Muscle layer of duodenum (tissue), 2 donors: ENCODE results near the gene ARHGAP35.
"Not testable (repeated sequence)": the region's sequence is repeated elsewhere in the genome, so short reads cannot be mapped to it uniquely, and the experiment has no call there.

Source experiments
- H3K27ac ChIP-seq: one replicate; pipeline ENCODE4 v1.7.0; 2013; ENCODE audit warnings: mild to moderate bottlenecking, low read length
- H3K27me3 ChIP-seq: one replicate; pipeline ENCODE4 v1.7.0; 2013; ENCODE audit warnings: low read depth, mild to moderate bottlenecking, control low read depth, low read length
- H3K36me3 ChIP-seq, 2 donors: one replicate each; pipeline ENCODE4 v1.7.0; 2013; ENCODE audit warnings: low read length in 2 of 2, control low read depth in 1 of 2, mild to moderate bottlenecking in 1 of 2; ENCODE audit not compliant: insufficient read depth in 2 of 2, control insufficient read depth in 1 of 2
- H3K4me1 ChIP-seq, 2 donors: one replicate each; pipeline ENCODE4 v1.7.0; 2013; ENCODE audit warnings: low read length in 2 of 2, mild to moderate bottlenecking in 2 of 2, control low read depth in 1 of 2, moderate library complexity in 1 of 2; ENCODE audit not compliant: insufficient read depth in 2 of 2, control insufficient read depth in 1 of 2
- H3K4me3 ChIP-seq, 2 donors: one replicate each; pipeline ENCODE4 v1.7.0; 2013; ENCODE audit warnings: low read length in 2 of 2, low read depth in 1 of 2, mild to moderate bottlenecking in 1 of 2
- H3K9me3 ChIP-seq, 2 donors: one replicate each; pipeline ENCODE4 v1.7.0; 2013; ENCODE audit warnings: low read length in 2 of 2, control low read depth in 1 of 2, mild to moderate bottlenecking in 1 of 2; ENCODE audit not compliant: control insufficient read depth in 1 of 2
- donor health status: healthy.

The ARHGAP35 gene

DNA sequence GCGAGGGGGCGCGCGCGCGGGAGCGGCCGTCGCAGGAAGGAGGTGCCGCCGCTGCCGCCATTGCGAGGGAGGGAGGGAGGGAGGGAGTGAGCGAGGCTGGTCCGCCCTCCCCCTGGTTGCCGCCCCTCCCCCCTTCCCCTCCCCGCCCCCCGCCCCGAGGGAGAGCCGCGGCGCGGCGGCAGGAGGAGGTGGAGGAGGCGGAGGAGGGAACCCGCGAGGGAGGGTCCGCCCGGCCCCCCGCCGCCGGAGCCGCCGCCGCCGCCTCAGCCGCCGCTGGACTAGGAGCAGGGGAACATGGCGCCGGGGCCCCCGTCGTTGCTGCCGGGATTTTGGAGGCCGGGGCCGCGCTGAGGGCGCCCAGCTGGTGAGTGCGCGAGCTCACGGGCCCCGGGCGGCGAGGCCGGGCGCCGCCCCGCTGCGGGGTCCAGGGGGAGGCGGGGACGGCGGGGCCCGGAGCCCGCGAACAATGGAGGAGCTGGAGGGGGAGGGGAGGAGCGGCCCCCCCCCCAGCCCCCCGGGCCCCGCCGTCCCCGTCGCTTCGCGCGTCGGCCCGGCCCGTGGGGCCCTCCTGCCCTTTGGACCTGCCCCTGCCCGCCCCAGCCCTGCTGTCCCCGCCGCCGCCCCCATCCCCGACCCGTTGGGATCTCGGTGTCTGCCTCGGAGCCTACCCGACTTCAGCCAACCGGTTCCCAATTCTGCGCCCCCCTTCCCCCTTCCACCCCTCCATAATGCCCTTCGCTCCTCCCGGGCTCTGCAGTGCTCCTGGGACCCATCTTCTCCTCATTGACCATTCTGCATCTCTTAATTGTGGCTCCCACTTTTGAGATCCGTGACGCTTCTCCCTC is at the start of gene ARHGAP35:
ARHGAP35 (plus strand) TSS at position 152 of the 845 bp plus-strand sequence. CDS start 57,679 bp downstream, outside the sequence.
- peaks cover 13 to 58% of the 10 kb centered on the region in 2 donors for H3K4me1 ChIP-seq
- H3K9me3 ChIP-seq: no peaks in the 10 kb centered on the region
- peaks cover 0 to 8% of the 10 kb centered on the region in 2 donors for H3K36me3 ChIP-seq
- H3K27ac ChIP-seq: peak within 1 kb of the TSS; percentile 62
- no peaks in the 10 kb centered on the region for H3K27me3 ChIP-seq
- peak within 1 kb of the TSS; percentile 82 to 94 for H3K4me3 ChIP-seq

GRCh38 chr19:46812977-46813838 is 47.6 kb upstream of the ARHGAP35 start:
- peaks cover 0 to 8% of the 10 kb centered on the region in 2 donors for H3K4me1 ChIP-seq
- no peak overlapping the region for H3K4me3 ChIP-seq
- no peaks in the 10 kb centered on the region for H3K9me3 ChIP-seq
- no peak overlapping the region for H3K27ac ChIP-seq
- no peaks in the 10 kb centered on the region for H3K36me3 ChIP-seq
- H3K27me3 ChIP-seq: no peaks in the 10 kb centered on the region

DNA sequence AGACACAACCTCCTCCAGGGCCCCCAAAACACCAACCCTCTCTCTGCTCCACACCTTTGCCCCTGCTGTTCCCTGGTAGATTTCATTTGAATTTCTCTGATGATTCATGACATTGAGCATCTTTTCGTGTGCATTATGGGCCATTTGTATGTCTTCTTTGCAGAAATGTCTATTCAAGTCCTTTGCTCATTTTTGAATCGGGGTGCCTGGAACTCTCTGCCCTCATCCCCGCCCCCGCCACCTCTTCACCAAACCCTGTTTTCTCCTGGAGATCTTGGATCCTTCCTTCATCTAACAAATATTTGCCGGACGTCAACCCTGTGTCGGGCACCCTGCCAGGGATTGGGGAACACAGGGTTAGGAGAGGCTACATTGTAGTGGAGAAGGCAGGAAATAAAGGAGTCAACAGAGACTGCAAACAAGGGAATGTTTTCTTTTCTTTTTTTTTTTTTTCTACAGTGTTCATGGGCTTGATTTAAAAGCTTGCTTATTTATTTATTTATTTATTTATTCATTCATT is 46.9 kb upstream of the ARHGAP35 start:
- Histone ChIP-seq H3K4me1 (peaks cover 0 to 8% of the 10 kb centered on the region in 2 donors), H3K9me3 (no peaks in the 10 kb centered on the region), H3K4me3 (no peak overlapping the region), H3K27me3 (no peaks in the 10 kb centered on the region), H3K36me3 (no peaks in the 10 kb centered on the region), H3K27ac (no peak overlapping the region)

- Histone ChIP-seq H3K36me3 (no peaks in the 10 kb centered on the region), H3K27me3 (no peaks in the 10 kb centered on the region), H3K4me3 (no peak overlapping the region), H3K4me1 (peaks cover 0 to 10% of the 10 kb centered on the region in 2 donors), H3K27ac (no peak overlapping the region), H3K9me3 (no peaks in the 10 kb centered on the region)
Measured at GRCh38 chr19:46815833-46816627, 44.8 kb upstream of the ARHGAP35 start.

DNA sequence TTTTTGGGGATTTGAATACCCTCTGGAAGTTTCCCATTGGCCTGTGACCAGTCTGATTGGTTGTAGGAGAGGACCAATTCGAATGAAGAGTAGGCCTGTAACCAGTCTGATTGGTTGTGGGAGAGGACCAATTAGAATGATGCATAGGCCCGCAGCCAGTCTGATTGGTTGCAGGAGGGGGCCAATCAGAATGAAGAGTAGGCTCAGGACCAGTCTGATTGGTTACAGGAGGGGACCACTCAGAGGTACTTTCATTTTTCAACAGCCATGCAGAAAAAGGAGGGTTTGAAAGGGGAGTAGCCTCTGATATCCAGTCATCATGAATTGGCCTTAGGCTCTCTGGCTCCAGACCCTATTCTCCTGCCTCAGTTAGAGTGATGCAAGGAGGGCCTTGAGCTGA is 42.0 kb upstream of the ARHGAP35 start:
- no peaks in the 10 kb centered on the region for H3K9me3 ChIP-seq
- H3K36me3 ChIP-seq: no peaks in the 10 kb centered on the region
- peaks cover 0 to 5% of the 10 kb centered on the region in 2 donors for H3K4me1 ChIP-seq
- no peak overlapping the region for H3K27ac ChIP-seq
- H3K4me3 ChIP-seq: no peak overlapping the region
- no peaks in the 10 kb centered on the region for H3K27me3 ChIP-seq

DNA sequence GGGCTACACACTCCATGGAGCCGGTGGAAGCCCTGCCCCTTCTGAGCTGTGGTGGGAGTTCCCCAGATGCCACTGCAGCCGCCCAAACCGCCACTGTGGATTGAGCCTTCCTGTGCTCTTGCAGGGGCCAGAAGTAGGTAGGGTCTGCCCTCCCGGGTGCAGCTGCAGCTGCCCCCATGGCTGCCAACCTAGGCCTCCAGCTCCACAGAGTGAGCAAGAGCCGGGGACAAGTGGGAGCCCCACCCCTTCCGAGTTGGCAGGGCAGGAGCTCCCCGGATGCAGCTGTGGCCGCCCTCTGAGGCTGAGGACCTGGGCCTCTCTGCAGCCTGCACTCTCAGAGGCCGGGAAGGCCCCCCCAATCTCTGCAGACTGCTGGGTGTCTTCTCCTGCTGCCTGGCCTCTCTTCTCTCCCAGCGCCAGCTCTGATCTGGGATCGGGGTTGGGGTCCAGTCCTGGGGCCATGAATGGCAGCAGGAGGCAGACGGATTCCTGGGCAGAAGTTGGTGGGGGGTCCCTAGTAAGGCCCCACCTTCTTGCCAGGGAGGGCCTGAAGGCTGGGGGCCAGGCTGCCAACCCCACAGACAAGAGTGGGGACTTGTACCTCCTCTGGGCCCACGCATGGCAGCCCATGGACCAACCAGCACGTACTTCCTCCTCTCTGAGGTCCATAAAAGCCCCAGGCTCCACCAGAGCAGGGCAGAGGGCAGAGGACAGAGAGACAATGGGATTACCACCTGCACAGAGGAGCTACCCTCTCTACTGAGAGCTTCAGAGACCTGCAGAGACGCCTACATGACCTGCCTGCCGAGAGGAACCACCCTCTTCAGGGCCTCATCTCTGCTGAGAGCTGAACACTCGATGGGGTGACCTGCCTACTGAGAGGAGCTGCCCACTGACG is 39.0 kb upstream of the ARHGAP35 start:
- Histone ChIP-seq H3K4me3 (no peak overlapping the region), H3K27me3 (no peaks in the 10 kb centered on the region), H3K36me3 (no peaks in the 10 kb centered on the region), H3K4me1 (peaks cover 0 to 2% of the 10 kb centered on the region in 2 donors), H3K9me3 (no peaks in the 10 kb centered on the region), H3K27ac (no peak overlapping the region)

DNA sequence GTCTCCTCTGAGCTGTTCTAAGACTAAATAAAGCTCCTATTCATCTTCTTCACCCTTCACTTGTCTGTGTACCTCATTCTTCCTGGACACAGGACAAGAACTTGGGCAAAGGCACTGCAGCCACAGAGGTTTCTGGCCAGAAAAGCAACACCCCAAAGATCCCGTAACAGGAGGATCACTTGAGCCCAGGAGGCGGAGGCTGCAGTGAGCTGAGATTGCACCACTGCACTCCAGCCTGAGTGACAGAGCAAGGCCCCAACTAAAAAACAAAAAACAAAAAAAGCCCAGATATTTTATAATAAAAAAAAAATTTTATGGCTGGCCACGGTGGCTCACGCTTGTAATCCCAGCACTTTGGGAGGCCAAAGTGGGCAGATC is 38.4 kb upstream of the ARHGAP35 start:
- H3K27me3 ChIP-seq, H3K4me1 ChIP-seq, H3K4me3 ChIP-seq, H3K36me3 ChIP-seq, H3K27ac ChIP-seq, H3K9me3 ChIP-seq: not testable (repeated sequence)

- Histone ChIP-seq H3K27ac (no peak overlapping the region), H3K4me3 (no peak overlapping the region), H3K4me1 (peaks cover 0 to 2% of the 10 kb centered on the region in 2 donors), H3K9me3 (no peaks in the 10 kb centered on the region), H3K36me3 (no peaks in the 10 kb centered on the region), H3K27me3 (no peaks in the 10 kb centered on the region)
Measured at GRCh38 chr19:46823049-46823448, 37.7 kb upstream of the ARHGAP35 start.

DNA sequence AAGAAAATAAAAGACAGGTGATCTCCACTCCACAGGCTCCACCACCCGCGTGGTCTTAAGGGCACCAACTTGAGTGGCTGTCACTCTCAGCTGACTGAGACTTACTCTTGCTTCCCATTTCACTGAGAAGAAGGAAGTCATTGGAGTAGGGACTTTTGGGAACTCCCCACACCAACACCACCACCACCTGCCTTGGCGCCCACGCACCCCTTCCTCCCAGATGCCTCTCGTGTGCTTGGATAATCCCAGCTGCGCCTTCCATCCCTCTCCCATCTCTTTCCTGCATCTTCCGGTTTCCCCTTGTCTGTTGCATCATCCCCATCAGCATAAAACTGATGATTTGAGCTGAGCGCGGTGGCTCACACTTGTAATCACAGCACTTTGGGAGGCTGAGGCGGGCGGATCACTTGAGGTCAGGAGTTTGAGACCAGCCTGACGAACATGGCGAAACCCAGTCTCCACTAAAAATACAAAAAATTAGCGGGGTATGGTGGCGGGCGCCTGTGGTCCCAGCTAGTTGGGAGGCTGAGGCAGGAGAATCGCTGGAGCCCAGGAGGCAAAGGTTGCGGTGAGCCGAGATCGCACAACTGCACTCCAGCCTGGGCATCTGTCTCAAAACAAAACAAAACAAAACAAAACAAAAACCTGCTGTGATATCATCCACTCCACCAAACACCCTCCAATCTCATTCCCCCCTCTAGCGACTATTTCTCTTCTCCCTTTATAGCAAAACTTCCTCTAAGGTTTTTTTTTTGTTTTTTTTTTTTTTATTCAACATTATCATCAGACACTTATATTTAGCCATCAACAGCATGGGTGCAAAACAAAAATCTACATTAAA is 35.7 kb upstream of the ARHGAP35 start:
- Histone ChIP-seq H3K36me3 (no peaks in the 10 kb centered on the region), H3K27me3 (no peaks in the 10 kb centered on the region), H3K4me3 (no peak overlapping the region), H3K9me3 (no peaks in the 10 kb centered on the region), H3K27ac (no peak overlapping the region), H3K4me1 (peaks cover 0 to 2% of the 10 kb centered on the region in 2 donors)

GRCh38 chr19:46825731-46826055 is 35.1 kb upstream of the ARHGAP35 start:
- no peak overlapping the region for H3K4me3 ChIP-seq
- no peaks in the 10 kb centered on the region for H3K27me3 ChIP-seq
- no peak overlapping the region for H3K27ac ChIP-seq
- H3K36me3 ChIP-seq: no peaks in the 10 kb centered on the region
- H3K9me3 ChIP-seq: no peaks in the 10 kb centered on the region
- H3K4me1 ChIP-seq: no peaks in the 10 kb centered on the region
